Kidney (tissue), 14 donors: Measurements from ENCODE around the gene HPF1. TPM values are rescaled to one million over a fixed set of nuclear protein-coding genes. Genes with fewer than 3 reads are reported as not detected.

Experiments used
- DNase-seq, 5 donors: peaks; one replicate each; pipeline ENCODE4 v3.0.0-alpha.2; 2013 to 2020
- FAIRE-seq: peaks from 2 replicates; lab custom pipeline; 2012; peaks lifted over from hg19 to GRCh38; lab: Jason Lieb, UNC
- H3K27ac ChIP-seq, 2 donors: one replicate each; pipeline ENCODE4 v1.7.0; 2013; ENCODE audit warnings: low read depth in 2 of 2, low read length in 2 of 2, inconsistent platforms in 1 of 2
- H3K27me3 ChIP-seq: one replicate; pipeline ENCODE4 v1.7.1; 2013; ENCODE audit warnings: low read length, inconsistent platforms; ENCODE audit not compliant: control insufficient read depth, insufficient read depth
- H3K36me3 ChIP-seq, 3 donors: one replicate each; pipeline versions ENCODE4 v1.7.0 to v1.7.1; 2013; ENCODE audit warnings: low read length in 3 of 3, control low read depth in 1 of 3, inconsistent platforms in 1 of 3; ENCODE audit not compliant: insufficient read depth in 3 of 3, control insufficient read depth in 2 of 3
- H3K4me1 ChIP-seq, 3 donors: one replicate each; pipeline versions ENCODE4 v1.7.0 to v1.7.1; 2013; ENCODE audit warnings: low read length in 3 of 3, inconsistent platforms in 1 of 3, low read depth in 1 of 3; ENCODE audit not compliant: control insufficient read depth in 2 of 3, insufficient read depth in 2 of 3
- H3K4me3 ChIP-seq, 3 donors: one replicate each; pipeline versions ENCODE4 v1.7.0 to v1.8.1; 2013; ENCODE audit warnings: low read length in 3 of 3, control low read depth in 1 of 3, inconsistent platforms in 1 of 3
- H3K9ac ChIP-seq, 3 donors: one replicate each; pipeline versions ENCODE4 v1.7.0 to v1.7.1; 2013; ENCODE audit warnings: low read length in 3 of 3, control low read depth in 1 of 3, inconsistent platforms in 1 of 3
- H3K9me3 ChIP-seq, 3 donors: one replicate each; pipeline versions ENCODE4 v1.7.0 to v1.7.1; 2013; ENCODE audit warnings: low read length in 3 of 3, control low read depth in 1 of 3, inconsistent platforms in 1 of 3; ENCODE audit not compliant: control insufficient read depth in 2 of 3, insufficient read depth in 1 of 3
- intact Hi-C: fragments of 100-400 bp; cut with DNase I; formaldehyde crosslinking; loops from one replicate; pipeline ENCODE4 v1.11.1; 2022
- polyA plus RNA-seq: library from polyadenylated mRNA; stranded (reverse); fragments of 350-450 nt; fragmentation: Illumina TruSeq; extraction: RNeasy Lipid Tissue Mini Kit (QIAGEN cat#74804); gene quantifications from one replicate; pipeline ENCODE4 v1.2.3, GENCODE V29; 2014; ENCODE audit warnings: low read depth, low replicate concordance; ENCODE audit not compliant: insufficient read depth
- total RNA-seq: library from RNA; stranded (reverse); fragmentation: NEBNext Ultra II Directional; extraction: Animal tissue kit (Norgen Biotek cat#: 25700); gene quantifications from one replicate; pipeline ENCODE4 v1.2.1, GENCODE V29; 2021
- TF ChIP-seq, protein P1 (sequence below): IDR thresholded peaks from 3 replicates; pipeline ENCODE4 v1.5.1; 2012; ENCODE audit warnings: mild to moderate bottlenecking, moderate library complexity, borderline replicate concordance; ENCODE audit not compliant: insufficient read depth; ENCODE audit errors: extremely low read depth
- donor health status: control.
- donor health status: control.
- donor health status: control.
- donor health status: control.
- donor health status: control.
- donor health status: DM: yes; HTN: yes; CAD: no.
- donor health status: Normal renal cell carcinoma (clear cell type).

The HPF1 gene
- total and polyA plus RNA-seq, 2 donors from 2014 or later, result 21.9 to 27.6 TPM

GRCh38 chr4:169756971-169757574, 671 bp downstream of the HPF1 start:
- DNase-seq, result peak in 2 of 5 donors; percentile 4 to 44
- H3K27ac ChIP-seq, result peak overlapping the region; percentile 64 to 66
- intact Hi-C loops, result no loop called here
- H3K9me3 ChIP-seq, result no peaks in the 10 kb centered on the region
- peak overlapping the region; percentile 77 to 83 (median 83) for H3K9ac ChIP-seq
- H3K4me3 ChIP-seq, result peak overlapping the region; percentile 93 to 94 (median 93)
- TF ChIP-seq, protein P1, sequence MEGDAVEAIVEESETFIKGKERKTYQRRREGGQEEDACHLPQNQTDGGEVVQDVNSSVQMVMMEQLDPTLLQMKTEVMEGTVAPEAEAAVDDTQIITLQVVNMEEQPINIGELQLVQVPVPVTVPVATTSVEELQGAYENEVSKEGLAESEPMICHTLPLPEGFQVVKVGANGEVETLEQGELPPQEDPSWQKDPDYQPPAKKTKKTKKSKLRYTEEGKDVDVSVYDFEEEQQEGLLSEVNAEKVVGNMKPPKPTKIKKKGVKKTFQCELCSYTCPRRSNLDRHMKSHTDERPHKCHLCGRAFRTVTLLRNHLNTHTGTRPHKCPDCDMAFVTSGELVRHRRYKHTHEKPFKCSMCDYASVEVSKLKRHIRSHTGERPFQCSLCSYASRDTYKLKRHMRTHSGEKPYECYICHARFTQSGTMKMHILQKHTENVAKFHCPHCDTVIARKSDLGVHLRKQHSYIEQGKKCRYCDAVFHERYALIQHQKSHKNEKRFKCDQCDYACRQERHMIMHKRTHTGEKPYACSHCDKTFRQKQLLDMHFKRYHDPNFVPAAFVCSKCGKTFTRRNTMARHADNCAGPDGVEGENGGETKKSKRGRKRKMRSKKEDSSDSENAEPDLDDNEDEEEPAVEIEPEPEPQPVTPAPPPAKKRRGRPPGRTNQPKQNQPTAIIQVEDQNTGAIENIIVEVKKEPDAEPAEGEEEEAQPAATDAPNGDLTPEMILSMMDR, result no peak
- peaks cover 4 to 10% (median 5%) of the 10 kb centered on the region in 3 donors for H3K4me1 ChIP-seq
- FAIRE-seq, result no peak
- no peaks in the 10 kb centered on the region for H3K36me3 ChIP-seq
- no peaks in the 10 kb centered on the region for H3K27me3 ChIP-seq

DNA sequence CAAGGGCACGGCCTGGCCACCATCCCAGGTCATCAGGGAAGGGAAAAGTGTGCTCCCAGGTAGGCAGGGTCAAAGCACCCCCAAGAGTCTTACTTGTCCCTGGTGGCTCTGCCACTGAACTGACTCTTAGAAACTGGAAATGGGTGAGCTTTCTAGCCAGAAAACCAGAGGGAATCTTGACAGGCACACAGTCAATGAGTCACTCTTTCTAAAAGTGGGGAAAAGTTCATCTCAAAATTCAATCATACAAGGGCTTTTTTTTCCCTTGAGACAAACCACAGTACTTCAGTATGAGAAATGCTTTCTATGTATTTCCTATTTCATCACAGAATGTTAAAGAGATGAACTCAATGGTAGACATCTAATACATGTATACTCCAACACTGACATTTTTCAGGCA, 12.5 kb downstream of the HPF1 start:
- TF ChIP-seq, protein P1, result no peak
- no peak for FAIRE-seq

GRCh38 chr4:169744601-169745000, 13.1 kb downstream of the HPF1 start:
- TF ChIP-seq, protein P1, result no peak
- Histone ChIP-seq H3K36me3 (peaks cover 0 to 2% (median 0%) of the 10 kb centered on the region in 3 donors), H3K27me3 (no peaks in the 10 kb centered on the region), H3K27ac (no peak overlapping the region), H3K4me1 (no peaks in the 10 kb centered on the region), H3K9ac (no peak overlapping the region), H3K9me3 (no peaks in the 10 kb centered on the region), H3K4me3 (no peak overlapping the region)
- intact Hi-C loops, result no loop called here
- no peak for DNase-seq
- FAIRE-seq, result no peak

More for the DNA sequence above, 12.5 kb downstream of the HPF1 start:
- no peak overlapping the region for H3K27ac ChIP-seq
- no peaks in the 10 kb centered on the region for H3K4me1 ChIP-seq
- no peak overlapping the region for H3K9ac ChIP-seq
- H3K36me3 ChIP-seq, result peaks cover under 1 to 2% (median 2%) of the 10 kb centered on the region in 3 donors
- no peak overlapping the region for H3K4me3 ChIP-seq
- no peak for DNase-seq
- intact Hi-C loops, result no loop called here
- no peaks in the 10 kb centered on the region for H3K27me3 ChIP-seq
- H3K9me3 ChIP-seq, result no peaks in the 10 kb centered on the region
